H1 (cell line): ENCODE data around the gene MIDN. TPM values are rescaled to one million over a fixed set of nuclear protein-coding genes. Genes with fewer than 3 reads are reported as not detected.

Experiments
- KDM1A ChIP-seq: fragments of 200-600, 300-600 bp; sonication (generic); IDR thresholded peaks from 2 replicates; pipeline ENCODE4 v1.7.1; 2016; ENCODE audit warnings: mild to moderate bottlenecking, low read length, borderline replicate concordance
- SIX5 ChIP-seq: IDR thresholded peaks from 2 replicates; pipeline ENCODE4 v1.6.1; 2011; ENCODE audit warnings: mild to moderate bottlenecking, low read depth, low read length
- polyA plus RNA-seq, 7 experiments: library from polyadenylated mRNA; depleted of rRNA in 3 of 7; stranded (reverse) in 5 of 7; unstranded in 2 of 7; fragments of >200 nt in 5 of 7; fragments of 200-250 nt in 2 of 7; gene quantifications; 1 replicate in 5 of 7; 2 replicates in 1 of 7; 4 replicates in 1 of 7; pipeline versions ENCODE4 v1.2.1 to v1.2.3, GENCODE V29; 2011 to 2013; ENCODE audit warnings: missing spikeins in 2 of 7, mixed read lengths in 2 of 7
- total RNA-seq: library from RNA; stranded (reverse); fragmentation: NEBNext Ultra II Directional; extraction: Animal tissue kit (Norgen Biotek cat#: 25700); gene quantifications from 2 replicates; pipeline ENCODE4 v1.2.1, GENCODE V29; 2021

Gene MIDN
- total and polyA plus RNA-seq, 2 of the 8 experiments (the other 6 are each of a cell fraction or from before 2014, with no cell fraction given), result 39.8 to 159 TPM

DNA sequence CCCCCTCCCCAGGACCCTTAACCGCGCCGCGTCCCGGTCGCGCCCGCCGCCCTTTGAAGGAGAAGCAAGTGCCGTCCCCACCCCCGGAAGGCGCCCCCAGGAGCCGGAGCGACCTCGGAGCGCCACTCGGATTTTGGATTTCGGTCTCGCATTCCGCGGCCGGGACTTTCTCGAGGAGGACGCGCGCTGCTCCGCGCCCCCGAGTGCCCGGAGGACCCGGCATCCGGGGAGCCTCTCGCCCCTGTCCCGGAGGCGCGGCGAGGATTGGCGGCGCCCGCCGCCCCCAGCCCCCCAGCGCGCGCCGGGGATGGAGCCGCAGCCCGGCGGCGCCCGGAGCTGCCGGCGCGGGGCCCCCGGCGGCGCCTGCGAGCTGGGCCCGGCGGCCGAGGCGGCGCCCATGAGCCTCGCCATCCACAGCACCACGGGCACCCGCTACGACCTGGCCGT, 1.6 kb downstream of the MIDN start (continued):
- TF ChIP-seq KDM1A, result no peak
- TF ChIP-seq SIX5, result no peak
